GM18499 (cell line): ENCODE measurements around the gene ERVW-1.
"Not testable (repeated sequence)": the region's sequence is repeated elsewhere in the genome, so short reads cannot be mapped to it uniquely, and the experiment has no call there.

Experiments
- ATAC-seq: cut with Tn5 transposase; IDR thresholded peaks from one replicate; pipeline ENCODE4 v1.9.1; 2021; ENCODE audit warnings: moderate number of reproducible peaks; ENCODE audit not compliant: insufficient read depth, unreplicated experiment

ERVW-1 gene

DNA sequence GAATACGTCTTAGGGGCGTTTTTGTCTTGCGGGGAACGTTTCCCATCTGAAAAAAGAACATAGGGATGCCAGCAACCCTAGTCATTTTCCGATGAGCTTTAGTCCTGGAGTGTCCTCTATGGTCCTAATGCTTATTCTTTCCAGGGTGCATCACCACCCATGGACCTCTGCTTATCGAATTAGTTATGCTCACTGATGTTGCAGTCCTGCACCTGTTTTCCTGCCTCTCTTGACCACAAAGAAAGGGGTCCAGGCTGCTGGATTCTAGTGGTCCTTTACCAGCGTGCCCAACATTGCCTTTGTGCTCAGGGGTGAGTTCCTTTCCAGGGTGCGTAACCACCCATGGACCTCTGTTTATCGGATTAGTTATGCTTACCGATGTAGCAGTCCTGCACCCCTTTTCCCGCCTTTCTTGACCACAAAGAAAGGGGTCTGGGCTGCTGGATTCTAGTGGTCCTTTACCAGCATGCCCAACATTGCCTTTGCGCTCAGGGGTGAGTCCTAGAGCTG lies 2.4 kb downstream of the ERVW-1 start:
- not testable (repeated sequence) for ATAC-seq

GRCh38 chr7:92473989-92474388 lies 3.8 kb downstream of the ERVW-1 start:
- ATAC-seq: not testable (repeated sequence)

- not testable (repeated sequence) for ATAC-seq
Measured at GRCh38 chr7:92468589-92468988, 9.2 kb downstream of the ERVW-1 start.

DNA sequence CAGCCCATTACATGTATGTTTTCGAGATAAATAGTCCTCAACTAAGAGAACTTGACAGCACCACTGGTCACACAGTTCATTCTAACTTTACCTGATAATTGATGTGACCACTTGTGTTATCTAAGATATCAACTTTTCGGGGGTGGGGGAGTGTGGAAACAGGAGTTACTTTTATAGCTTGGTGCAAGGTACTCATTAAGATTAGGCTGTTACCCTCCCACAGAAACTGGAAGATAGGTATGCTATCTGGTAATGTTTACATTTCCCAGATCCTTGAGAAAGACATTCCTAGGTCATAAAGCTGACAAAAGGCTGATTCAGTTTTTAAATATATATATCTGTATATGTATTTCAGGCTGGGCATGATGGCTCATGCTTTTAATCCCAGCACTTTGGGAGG lies 11.1 kb downstream of the ERVW-1 start:
- no peak for ATAC-seq

DNA sequence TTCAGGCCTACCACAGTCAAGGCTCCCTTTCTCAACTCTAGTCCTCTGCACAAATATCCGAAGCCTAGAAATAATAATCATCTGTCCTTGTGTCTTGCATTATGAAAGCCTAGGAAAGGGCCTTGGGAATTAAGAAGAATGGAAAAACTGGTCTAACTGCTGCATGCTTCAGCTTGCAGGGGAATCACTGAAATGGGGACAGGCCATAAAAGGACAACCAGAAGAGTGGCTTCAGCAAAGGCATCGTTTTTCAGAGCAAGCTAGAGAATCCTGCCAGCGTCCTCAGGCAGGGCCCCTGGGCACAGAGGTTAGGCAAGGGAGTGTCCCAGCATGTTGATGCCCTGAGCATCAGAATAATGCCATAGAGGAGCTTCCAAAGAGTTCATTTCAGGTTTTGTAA lies 13.2 kb downstream of the ERVW-1 start:
- ATAC-seq: no peak

- no peak for ATAC-seq
Measured at GRCh38 chr7:92462560-92462959, 15.2 kb downstream of the ERVW-1 start.

GRCh38 chr7:92461027-92462003 lies 16.4 kb downstream of the ERVW-1 start:
- ATAC-seq: no peak

- ATAC-seq: no peak
Measured at GRCh38 chr7:92460510-92460909, 17.2 kb downstream of the ERVW-1 start.

- no peak for ATAC-seq
Measured at GRCh38 chr7:92460109-92460508, 17.6 kb downstream of the ERVW-1 start.

DNA sequence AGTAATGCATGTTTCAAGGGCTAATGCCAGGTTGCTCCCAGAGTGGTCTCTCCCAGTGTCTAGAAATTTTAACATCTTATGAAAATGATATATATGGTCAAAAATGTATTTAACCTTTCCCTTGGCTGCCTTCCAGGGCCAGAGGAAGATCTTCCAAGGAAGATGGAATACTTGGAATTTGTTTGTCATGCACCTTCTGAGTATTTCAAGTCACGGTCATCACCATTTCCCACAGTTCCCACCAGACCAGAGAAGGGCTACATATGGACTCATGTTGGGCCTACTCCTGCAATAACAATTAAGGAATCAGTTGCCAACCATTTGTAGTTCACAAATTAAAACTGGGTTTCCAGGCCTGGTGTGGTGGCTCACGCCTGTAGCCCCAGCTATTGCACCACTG lies 21.5 kb downstream of the ERVW-1 start:
- ATAC-seq: no peak

GRCh38 chr7:92451645-92452044 lies 26.1 kb downstream of the ERVW-1 start:
- no peak for ATAC-seq

GRCh38 chr7:92448205-92448747 lies 29.5 kb downstream of the ERVW-1 start:
- ATAC-seq: peak; percentile 35

- ATAC-seq: peak; percentile 65
Measured at GRCh38 chr7:92447345-92448204, 30.2 kb downstream of the ERVW-1 start, which contains the start of gene GATAD1. TSS of gene GATAD1 (plus strand) at chr7:92447482. CDS start at chr7:92447730, 248 bp downstream.

DNA sequence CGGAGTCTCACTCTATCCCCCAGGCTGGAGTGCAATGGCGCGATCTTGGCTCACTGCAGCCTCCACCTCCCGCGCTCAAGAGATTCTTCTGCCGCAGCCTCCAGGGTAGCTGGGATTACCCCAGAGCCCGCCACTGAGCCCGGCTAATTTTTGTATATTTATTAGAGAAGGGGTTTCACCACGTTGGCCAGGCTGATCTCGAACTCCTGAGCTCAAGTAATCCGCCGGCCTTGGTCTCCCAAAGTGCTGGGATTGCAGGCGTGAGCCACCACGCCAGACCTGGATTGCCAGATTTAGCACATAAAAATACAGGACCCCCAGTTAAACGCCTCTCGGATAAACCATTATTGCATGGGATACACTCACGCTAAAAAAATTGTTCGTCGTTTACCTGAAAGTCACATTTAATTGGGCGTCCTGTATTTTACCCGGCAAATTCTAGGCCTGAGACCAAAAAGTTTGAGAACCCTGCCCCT lies 30.8 kb downstream of the ERVW-1 start:
- ATAC-seq: no peak

- ATAC-seq: not testable (repeated sequence)
Measured at GRCh38 chr7:92442720-92443119, 35.0 kb downstream of the ERVW-1 start.

- no peak for ATAC-seq
Measured at GRCh38 chr7:92437956-92438491, 39.7 kb downstream of the ERVW-1 start.

DNA sequence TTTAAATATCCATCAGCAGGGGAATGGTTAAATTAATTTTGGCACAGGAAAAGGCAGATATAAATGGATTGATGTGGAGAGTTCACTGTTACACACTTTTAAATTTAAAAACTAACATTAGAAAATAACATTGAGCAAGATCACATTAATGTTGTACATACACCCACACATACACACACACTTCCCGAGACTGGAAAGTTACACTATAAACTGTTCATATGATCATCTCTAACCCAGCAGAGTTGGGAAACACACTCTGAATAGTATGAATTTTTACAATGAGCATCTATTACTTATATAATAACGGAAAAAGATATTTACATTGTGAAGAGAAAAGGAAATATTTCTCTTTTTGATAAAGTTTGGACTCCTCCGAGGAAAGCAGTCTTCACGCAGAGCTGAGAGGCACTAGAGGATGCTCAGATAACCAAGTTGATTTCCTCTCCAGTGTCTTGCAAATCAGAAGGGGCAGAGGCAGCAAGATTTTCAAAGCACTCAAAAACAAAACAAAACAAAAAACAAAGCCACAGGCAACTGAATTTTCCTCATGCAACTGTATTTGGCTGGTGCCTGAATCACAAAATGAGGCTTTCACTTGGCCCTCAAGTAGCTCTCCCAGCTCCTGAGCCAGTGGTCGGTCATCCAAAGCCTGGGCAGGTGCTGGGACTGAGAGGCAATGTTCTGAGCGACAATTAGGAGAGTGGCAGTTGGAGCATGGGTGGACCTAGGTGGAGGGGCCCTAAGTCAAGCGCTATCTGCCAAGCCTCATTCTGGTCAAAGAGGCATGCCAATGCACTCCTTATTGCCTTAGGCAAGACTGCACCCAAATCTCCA lies 40.9 kb downstream of the ERVW-1 start:
- ATAC-seq: no peak

- ATAC-seq: no peak
Measured at GRCh38 chr7:92435542-92435941, 42.2 kb downstream of the ERVW-1 start.

DNA sequence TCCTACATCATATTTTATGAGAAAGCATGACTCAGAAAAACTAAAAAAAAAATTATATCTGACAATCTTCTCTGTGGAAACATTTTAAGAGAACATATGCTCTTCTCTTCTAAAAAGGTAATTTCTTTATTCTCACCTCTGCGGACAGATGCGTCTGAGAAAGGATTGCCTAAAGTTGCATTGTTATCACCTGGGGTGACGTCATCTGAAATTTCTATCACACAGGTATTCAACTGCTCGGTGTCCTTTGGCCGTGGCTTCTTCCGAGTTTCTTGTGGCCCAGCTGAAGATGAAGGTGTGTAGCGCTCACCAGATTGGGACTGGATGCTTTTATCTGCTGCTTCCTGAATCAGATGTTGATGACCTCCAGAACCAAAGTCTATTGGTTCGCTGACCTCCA lies 44.7 kb downstream of the ERVW-1 start:
- no peak for ATAC-seq
